ENCODE measurements around the gene RASL12. TPM values are rescaled to one million over a fixed set of nuclear protein-coding genes. Genes with fewer than 3 reads are reported as not detected.

The RASL12 gene
- total RNA-seq, 2 donors from 2014 or later = 56.3 to 124 TPM

- intact Hi-C loops (cut with DNase I) = no loop called here
- no peak overlapping the region for H3K4me3 ChIP-seq
- DNase-seq (ENCODE audit: low spot score) = no peak
- no peaks in the 10 kb centered on the region for H3K9me3 ChIP-seq
- H3K4me1 ChIP-seq (replicated peaks) = no peaks in the 10 kb centered on the region
- TF ChIP-seq POLR2AphosphoS5 (IDR thresholded peaks at IDR 0.05) (no peak), POLR2A (IDR thresholded peaks at IDR 0.05) (no peak), CTCF (IDR thresholded peaks at IDR 0.05) (no peak)
- H3K27me3 ChIP-seq (replicated peaks; ENCODE audit: insufficient read depth) = no peaks in the 10 kb centered on the region
- 85% methylated on average over 7 of the region's 7 CpGs for WGBS
- peak overlapping the region; percentile 87 to 88 for H3K27ac ChIP-seq
- no peaks in the 10 kb centered on the region for H3K36me3 ChIP-seq
Measured at GRCh38 chr15:65084500-65085206, 16.9 kb upstream of the RASL12 start.

- H3K27me3 ChIP-seq (replicated peaks; ENCODE audit: insufficient read depth) = no peaks in the 10 kb centered on the region
- intact Hi-C loops (cut with DNase I) = loop anchor here (2.0 kb wide), 2 partner anchors 28 to 48 kb away; no protein-coding TSS in a partner anchor
- no peaks in the 10 kb centered on the region for H3K36me3 ChIP-seq
- H3K27ac ChIP-seq = peak overlapping the region in 1 of 2 donors; percentile 21
- H3K9me3 ChIP-seq = no peaks in the 10 kb centered on the region
- peak; percentile 4 for TF ChIP-seq POLR2AphosphoS5 (IDR thresholded peaks at IDR 0.05)
- peak in 3 of 4 experiments; percentile 14 to 45 (median 32) for TF ChIP-seq CTCF (IDR thresholded peaks at IDR 0.05)
- no peak for TF ChIP-seq POLR2A (IDR thresholded peaks at IDR 0.05)
- 31% methylated on average over 7 of the region's 7 CpGs for WGBS
- H3K4me1 ChIP-seq (replicated peaks) = no peaks in the 10 kb centered on the region
- no peak for DNase-seq (ENCODE audit: low spot score)
- no peak overlapping the region for H3K4me3 ChIP-seq
Measured at GRCh38 chr15:65083262-65083701, 15.5 kb upstream of the RASL12 start.

- WGBS = 15% methylated on average over 7 of the region's 7 CpGs
- intact Hi-C loops (cut with DNase I) = loop anchor here (2.0 kb wide), 2 partner anchors 28 to 48 kb away; no protein-coding TSS in a partner anchor
- H3K36me3 ChIP-seq = no peaks in the 10 kb centered on the region
- H3K4me3 ChIP-seq = no peak overlapping the region
- H3K27me3 ChIP-seq (replicated peaks; ENCODE audit: insufficient read depth) = no peaks in the 10 kb centered on the region
- peak overlapping the region; percentile 21 to 49 for H3K27ac ChIP-seq
- TF ChIP-seq POLR2A (IDR thresholded peaks at IDR 0.05) = no peak
- TF ChIP-seq CTCF (IDR thresholded peaks at IDR 0.05) = no peak
- peak; percentile 34 for TF ChIP-seq POLR2AphosphoS5 (IDR thresholded peaks at IDR 0.05)
- H3K4me1 ChIP-seq (replicated peaks) = no peaks in the 10 kb centered on the region
- no peaks in the 10 kb centered on the region for H3K9me3 ChIP-seq
- DNase-seq (ENCODE audit: low spot score) = peak; percentile 22
Measured at GRCh38 chr15:65082303-65082953, 14.6 kb upstream of the RASL12 start.

- no peak for TF ChIP-seq POLR2AphosphoS5 (IDR thresholded peaks at IDR 0.05)
- TF ChIP-seq CTCF (IDR thresholded peaks at IDR 0.05) = no peak
- no peak for TF ChIP-seq POLR2A (IDR thresholded peaks at IDR 0.05)
- no peak for DNase-seq (ENCODE audit: low spot score)
- H3K27me3 ChIP-seq (replicated peaks; ENCODE audit: insufficient read depth) = no peaks in the 10 kb centered on the region
- intact Hi-C loops (cut with DNase I) = loop anchor here (2.0 kb wide), 2 partner anchors 27 to 47 kb away; no protein-coding TSS in a partner anchor
- H3K36me3 ChIP-seq = no peaks in the 10 kb centered on the region
- H3K9me3 ChIP-seq = no peaks in the 10 kb centered on the region
- no peak overlapping the region for H3K4me3 ChIP-seq
- peak overlapping the region in 1 of 2 donors; percentile 49 for H3K27ac ChIP-seq
- H3K4me1 ChIP-seq (replicated peaks) = no peaks in the 10 kb centered on the region
- 85% methylated on average over 5 of the region's 5 CpGs for WGBS
Measured at GRCh38 chr15:65081758-65082157, 14.0 kb upstream of the RASL12 start.

All from prostate gland (tissue), 2 donors.